ENCODE results near the gene CORO2A.

DNA sequence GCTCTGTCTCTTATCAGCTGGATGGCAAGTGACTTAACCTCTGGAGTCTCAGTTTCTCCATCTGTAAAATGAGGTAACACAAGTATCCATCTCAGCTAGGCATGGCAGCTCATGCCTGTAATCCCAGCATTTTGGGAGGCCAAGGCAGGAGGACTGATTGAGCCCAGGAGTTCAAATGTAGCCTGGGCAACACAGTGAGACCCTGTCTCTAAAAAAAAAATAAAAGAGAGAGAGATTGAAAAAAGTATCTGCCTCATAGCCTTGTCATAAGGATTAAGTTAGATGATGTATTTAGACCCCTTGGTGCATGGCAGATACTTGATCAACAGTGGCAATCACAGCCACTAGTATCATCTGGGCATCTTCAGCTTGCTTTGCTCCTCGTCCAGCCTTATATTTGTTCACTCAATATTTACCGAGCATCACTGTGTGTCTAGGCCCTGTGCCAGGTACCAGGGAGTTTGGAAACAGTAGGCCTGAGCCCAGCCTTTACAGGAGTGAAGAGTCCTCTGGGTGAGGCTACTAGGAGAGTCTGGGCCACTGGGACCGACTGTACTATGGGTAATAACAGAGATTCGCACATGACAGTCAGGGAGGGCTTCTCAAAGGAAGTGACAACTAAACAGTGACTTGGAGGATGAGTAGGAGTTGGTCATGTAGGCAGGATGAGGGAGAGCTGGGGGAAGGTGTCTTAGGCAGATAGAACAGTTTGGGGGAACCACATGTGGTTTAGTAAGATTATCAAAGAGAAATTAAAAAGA lies 34.2 kb downstream of the CORO2A start:
- TF ChIP-seq, protein P1, sequence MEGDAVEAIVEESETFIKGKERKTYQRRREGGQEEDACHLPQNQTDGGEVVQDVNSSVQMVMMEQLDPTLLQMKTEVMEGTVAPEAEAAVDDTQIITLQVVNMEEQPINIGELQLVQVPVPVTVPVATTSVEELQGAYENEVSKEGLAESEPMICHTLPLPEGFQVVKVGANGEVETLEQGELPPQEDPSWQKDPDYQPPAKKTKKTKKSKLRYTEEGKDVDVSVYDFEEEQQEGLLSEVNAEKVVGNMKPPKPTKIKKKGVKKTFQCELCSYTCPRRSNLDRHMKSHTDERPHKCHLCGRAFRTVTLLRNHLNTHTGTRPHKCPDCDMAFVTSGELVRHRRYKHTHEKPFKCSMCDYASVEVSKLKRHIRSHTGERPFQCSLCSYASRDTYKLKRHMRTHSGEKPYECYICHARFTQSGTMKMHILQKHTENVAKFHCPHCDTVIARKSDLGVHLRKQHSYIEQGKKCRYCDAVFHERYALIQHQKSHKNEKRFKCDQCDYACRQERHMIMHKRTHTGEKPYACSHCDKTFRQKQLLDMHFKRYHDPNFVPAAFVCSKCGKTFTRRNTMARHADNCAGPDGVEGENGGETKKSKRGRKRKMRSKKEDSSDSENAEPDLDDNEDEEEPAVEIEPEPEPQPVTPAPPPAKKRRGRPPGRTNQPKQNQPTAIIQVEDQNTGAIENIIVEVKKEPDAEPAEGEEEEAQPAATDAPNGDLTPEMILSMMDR (IDR thresholded peaks at IDR 0.05; ENCODE audit: low read length): no peak
- TF ChIP-seq EZH2 (IDR thresholded peaks at IDR 0.05; ENCODE audit: borderline replicate concordance, low read length): no peak
